SK-N-SH (cell line): ENCODE results near the gene UFSP1. TPM values are rescaled to one million over a fixed set of nuclear protein-coding genes. Genes with fewer than 3 reads are reported as not detected.

ENCODE experiments used
- CTCF ChIA-PET: fragments of 300-600, 350-600 bp; formaldehyde crosslinking; extraction: SDS; loops from one replicate; lab custom pipeline; 2021; lab: Yijun Ruan, JAX
- POLR2A ChIA-PET: fragments of 350-600 bp; sonication (Branson Sonifier 250); formaldehyde crosslinking; extraction: SDS; loops from one replicate; lab custom pipeline; 2020; ENCODE audit warnings: antibody characterized with exemption, inconsistent platforms; lab: Yijun Ruan, JAX
- DNase-seq: peaks from one replicate; pipeline ENCODE4 v3.0.0; 2012
- H2AFZ ChIP-seq: fragments of 200-600 bp; sonication (generic); 2 replicates; pipeline ENCODE4 v1.8.1; 2016; ENCODE audit warnings: antibody characterized with exemption, mild to moderate bottlenecking, low read depth
- H3F3A ChIP-seq: fragments of 200-600 bp; sonication (generic); replicated peaks from 2 replicates; pipeline ENCODE3; 2016; ENCODE audit warnings: antibody characterized with exemption, mild to moderate bottlenecking; ENCODE audit not compliant: insufficient read depth
- H3K27ac ChIP-seq, 2 experiments: fragments of 200-500 bp in 1 of 2; fragments of 200-600 bp in 1 of 2; sonication (Bioruptor generic) in 1 of 2; sonication (generic), shearing (Covaris generic) in 1 of 2; 2 replicates each; pipeline versions ENCODE4 v1.5.1 to v1.6.1; 2014 to 2016; ENCODE audit warnings: low read depth in 2 of 2, inconsistent platforms in 1 of 2, low read length in 1 of 2, mild to moderate bottlenecking in 1 of 2, mixed read lengths in 1 of 2
- H3K27me3 ChIP-seq: fragments of 200-600 bp; sonication (generic), shearing (Covaris generic); 2 replicates; pipeline ENCODE4 v1.6.1; 2016; ENCODE audit warnings: mixed run types; ENCODE audit not compliant: insufficient read depth
- H3K36me3 ChIP-seq, 2 experiments: fragments of 200-500 bp in 1 of 2; fragments of 200-600 bp in 1 of 2; sonication (Bioruptor generic) in 1 of 2; sonication (generic) in 1 of 2; replicated peaks in 1 of 2; 2 replicates each; pipeline versions ENCODE3 to v1.5.1; 2014 to 2016; ENCODE audit warnings: low read length in 1 of 2, mild to moderate bottlenecking in 1 of 2; ENCODE audit not compliant: insufficient read depth in 2 of 2, control insufficient read depth in 1 of 2
- H3K4me1 ChIP-seq, 2 experiments: fragments of 200-500 bp in 1 of 2; fragments of 200-600 bp in 1 of 2; sonication (Bioruptor generic) in 1 of 2; sonication (generic), shearing (Covaris generic) in 1 of 2; 2 replicates each; pipeline versions ENCODE4 v1.5.1 to v1.6.1; 2014 to 2016; ENCODE audit warnings: low read depth in 1 of 2, low read length in 1 of 2, mixed run types in 1 of 2; ENCODE audit not compliant: insufficient read depth in 2 of 2, control insufficient read depth in 1 of 2
- H3K4me2 ChIP-seq: fragments of 200-600 bp; sonication (generic), shearing (Covaris generic); 2 replicates; pipeline ENCODE4 v1.6.1; 2017; ENCODE audit warnings: mixed run types
- H3K4me3 ChIP-seq, 2 experiments: fragments of 200-500 bp in 1 of 2; fragments of 200-600 bp in 1 of 2; sonication (Bioruptor generic) in 1 of 2; sonication (generic), shearing (Covaris generic) in 1 of 2; 2 replicates each; pipeline versions ENCODE4 v1.5.1 to v1.8.1; 2014 to 2016; ENCODE audit warnings: low read depth in 2 of 2, inconsistent platforms in 1 of 2, low read length in 1 of 2, mild to moderate bottlenecking in 1 of 2, mixed read lengths in 1 of 2, moderate library complexity in 1 of 2
- H3K79me2 ChIP-seq: fragments of 200-600 bp; sonication (generic); 2 replicates; pipeline ENCODE4 v1.8.1; 2017; ENCODE audit warnings: mild to moderate bottlenecking; ENCODE audit not compliant: insufficient read depth
- H3K9ac ChIP-seq: fragments of 200-600 bp; sonication (generic); 2 replicates; pipeline ENCODE4 v1.6.1; 2017; ENCODE audit warnings: mixed run types
- H3K9me2 ChIP-seq: fragments of 200-600 bp; sonication (generic); 2 replicates; pipeline ENCODE4 v1.6.1; 2017; ENCODE audit warnings: mixed run types
- H3K9me3 ChIP-seq: fragments of 200-600 bp; sonication (generic); 2 replicates; pipeline ENCODE4 v1.6.1; 2017; ENCODE audit warnings: mixed run types, mild to moderate bottlenecking, moderate library complexity
- H4K20me1 ChIP-seq: fragments of 200-600 bp; sonication (generic); 2 replicates; pipeline ENCODE4 v1.6.1; 2017; ENCODE audit warnings: mild to moderate bottlenecking, mixed run types; ENCODE audit not compliant: insufficient read depth
- CHD2 ChIP-seq: fragments of 150-350 bp; IDR thresholded peaks from 2 replicates; pipeline ENCODE4 v1.6.1; 2018; ENCODE audit warnings: low read length; ENCODE audit not compliant: partially characterized antibody
- EP300 ChIP-seq, 2 experiments: IDR thresholded peaks; 2 replicates each; pipeline versions ENCODE4 v1.4.0 to v1.6.1; 2012; ENCODE audit warnings: borderline replicate concordance in 1 of 2, low read depth in 1 of 2, low read length in 1 of 2
- FOSL2 ChIP-seq: IDR thresholded peaks from 2 replicates; pipeline ENCODE4 v1.4.0; 2012; ENCODE audit warnings: low read depth, mild to moderate bottlenecking, moderate library complexity, borderline replicate concordance
- FOXJ3 ChIP-seq: sonication (generic); formaldehyde crosslinking; IDR thresholded peaks from 2 replicates; pipeline ENCODE4 v1.5.1; 2020; ENCODE audit warnings: mild to moderate bottlenecking, missing genetic modification reagents
- MEF2A ChIP-seq: IDR thresholded peaks from 2 replicates; pipeline ENCODE4 v1.4.0; 2012; ENCODE audit warnings: low read depth, borderline replicate concordance
- POLR2AphosphoS5 ChIP-seq: IDR thresholded peaks from 2 replicates; pipeline ENCODE4 v1.6.1; 2012; ENCODE audit warnings: low read depth, low read length
- RCOR1 ChIP-seq: fragments of 150-350 bp; IDR thresholded peaks from 2 replicates; pipeline ENCODE4 v1.6.1; 2017; ENCODE audit warnings: antibody characterized with exemption, low read length
- RXRA ChIP-seq: IDR thresholded peaks from 2 replicates; pipeline ENCODE4 v1.4.0; 2012; ENCODE audit warnings: low read depth, mild to moderate bottlenecking, borderline replicate concordance
- SIN3A ChIP-seq: IDR thresholded peaks from 2 replicates; pipeline ENCODE4 v1.6.1; 2012; ENCODE audit warnings: low read depth, mild to moderate bottlenecking, low read length, moderate library complexity, borderline replicate concordance
- SMC3 ChIP-seq: IDR thresholded peaks from 2 replicates; pipeline ENCODE4 v1.6.1; 2012; ENCODE audit warnings: low read depth, low read length, improper control_type of control experiment
- TCF12 ChIP-seq: IDR thresholded peaks from 2 replicates; pipeline ENCODE4 v1.4.0; 2012
- TEAD4 ChIP-seq: IDR thresholded peaks from 2 replicates; pipeline ENCODE4 v1.4.0; 2012; ENCODE audit warnings: mild to moderate bottlenecking, borderline replicate concordance; ENCODE audit not compliant: insufficient read depth
- YY1 ChIP-seq: IDR thresholded peaks from 2 replicates; pipeline ENCODE4 v1.4.0; 2012; ENCODE audit warnings: low read depth, mild to moderate bottlenecking
- WGBS: methylation state at CpG from one replicate; pipeline ENCODE4 v1.1.6; 2017; ENCODE audit warnings: low lambda C conversion rate; 5-methylcytosine and 5-hydroxymethylcytosine counted together
- polyA plus RNA-seq, 3 experiments: library from polyadenylated mRNA; depleted of rRNA; stranded (reverse); fragments of >200 nt; gene quantifications; 2 replicates each; pipeline ENCODE4 v1.2.3, GENCODE V29; 2012
- TF ChIP-seq, protein P1 (sequence below): fragments of 150-350 bp; IDR thresholded peaks from 2 replicates; pipeline ENCODE4 v1.6.1; 2017; ENCODE audit warnings: antibody characterized with exemption, low read length, low read depth, borderline replicate concordance
- TF ChIP-seq, protein P2 (sequence below): IDR thresholded peaks from 2 replicates; pipeline ENCODE4; 2012
- TF ChIP-seq, protein P3 (sequence below): IDR thresholded peaks from 2 replicates; pipeline ENCODE4 v1.4.0; 2012; ENCODE audit warnings: low read depth, borderline replicate concordance
- TF ChIP-seq, protein P4 (sequence below): IDR thresholded peaks from 2 replicates; pipeline ENCODE4 v1.4.0; 2012; ENCODE audit warnings: low read depth
- TF ChIP-seq, protein P5 (sequence below): IDR thresholded peaks from 2 replicates; pipeline ENCODE4 v1.4.0; 2012; ENCODE audit warnings: low read depth, borderline replicate concordance

The UFSP1 gene
- polyA plus RNA-seq, 1 of the 3 experiments (the other 2 are of a cell fraction) = 4.5 TPM

DNA sequence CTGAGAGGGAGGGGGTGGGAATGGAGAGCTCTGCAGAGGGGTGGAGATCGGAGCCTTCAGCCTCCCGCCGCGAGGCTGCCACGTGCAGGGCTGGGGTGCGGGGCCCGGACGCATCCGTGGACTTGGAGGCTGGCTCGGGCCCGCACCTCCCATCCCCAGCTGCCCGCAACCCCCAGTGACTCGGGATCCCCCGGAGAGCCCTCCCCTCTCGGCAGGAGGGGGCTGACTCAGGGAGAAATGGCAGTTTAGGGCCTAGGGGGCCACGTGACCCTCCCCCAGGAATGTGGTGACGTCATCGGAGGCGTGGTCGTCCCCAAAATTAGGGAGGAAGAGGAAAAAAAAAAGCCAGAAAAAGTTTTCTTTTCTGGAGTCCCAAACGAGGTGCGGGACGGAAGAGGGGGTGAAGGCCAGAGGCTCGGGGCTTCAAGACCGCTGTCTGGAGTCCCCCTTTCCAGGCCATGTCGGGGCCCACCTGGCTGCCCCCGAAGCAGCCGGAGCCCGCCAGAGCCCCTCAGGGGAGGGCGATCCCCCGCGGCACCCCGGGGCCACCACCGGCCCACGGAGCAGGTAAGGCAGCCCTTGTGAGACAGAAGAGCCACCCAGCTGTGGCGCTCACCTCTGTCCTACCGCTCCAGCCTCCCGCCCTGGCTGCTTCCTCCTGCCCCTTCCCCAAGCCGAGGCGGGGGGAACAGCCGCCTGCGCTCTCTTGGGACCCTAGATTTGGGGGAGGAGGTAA is 22.3 kb downstream of the UFSP1 start, which contains the start of gene TRIP6:
TSS of gene TRIP6 (plus strand) at position 348 of the 736 bp plus-strand sequence. CDS start at position 459, 111 bp downstream.
- Histone ChIP-seq H3K27ac (peak within 1 kb of the TSS in 1 of 2 experiments; percentile 43; a peak in 1 of 4 replicates), H3K36me3 (peaks cover 8 to 10% of the 10 kb centered on the region in 2 experiments), H3K4me2 (peak within 1 kb of the TSS; percentile 25; the same call in 1 of the 2 replicates), H3K9me3 (no peaks in the 10 kb centered on the region), H2AFZ (peak within 1 kb of the TSS; percentile 0; the same call in 1 of the 2 replicates), H3K4me3 (no peak within 1 kb of the TSS), H4K20me1 (no peaks in the 10 kb centered on the region), H3K9me2 (no peaks in the 10 kb centered on the region), H3F3A (peaks cover 24% of the 10 kb centered on the region), H3K4me1 (peaks cover 2 to 19% of the 10 kb centered on the region in 2 experiments; a peak in 3 of 4 replicates), H3K27me3 (no peaks in the 10 kb centered on the region), H3K9ac (peak within 1 kb of the TSS; percentile 31; the same call in 1 of the 2 replicates), H3K79me2 (no peaks in the 10 kb centered on the region)
- ChIA-PET POLR2A (no interaction called here), CTCF (interaction anchor here (1.1 kb wide), 1 partner anchor 15 kb away, joined by 9 read pairs; the partner anchor contains the start of gene SLC12A9)
- DNase-seq = peak; percentile 59
- TF ChIP-seq TCF12 (peak; percentile 6; the same call in 1 of the 2 replicates), TEAD4 (peak; percentile 69; the same call in 1 of the 2 replicates), EP300 (IDR thresholded peaks at IDR 0.05; ENCODE audit: borderline replicate concordance in 1 of 2, low read depth in 1 of 2, low read length in 1 of 2) (no peak), FOSL2 (peak; percentile 43; the same call in 1 of the 2 replicates), MEF2A (no peak)
- TF ChIP-seq, protein P1, sequence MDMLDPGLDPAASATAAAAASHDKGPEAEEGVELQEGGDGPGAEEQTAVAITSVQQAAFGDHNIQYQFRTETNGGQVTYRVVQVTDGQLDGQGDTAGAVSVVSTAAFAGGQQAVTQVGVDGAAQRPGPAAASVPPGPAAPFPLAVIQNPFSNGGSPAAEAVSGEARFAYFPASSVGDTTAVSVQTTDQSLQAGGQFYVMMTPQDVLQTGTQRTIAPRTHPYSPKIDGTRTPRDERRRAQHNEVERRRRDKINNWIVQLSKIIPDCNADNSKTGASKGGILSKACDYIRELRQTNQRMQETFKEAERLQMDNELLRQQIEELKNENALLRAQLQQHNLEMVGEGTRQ = peak; percentile 46; the same call in 1 of the 2 replicates
- TF ChIP-seq, protein P2, sequence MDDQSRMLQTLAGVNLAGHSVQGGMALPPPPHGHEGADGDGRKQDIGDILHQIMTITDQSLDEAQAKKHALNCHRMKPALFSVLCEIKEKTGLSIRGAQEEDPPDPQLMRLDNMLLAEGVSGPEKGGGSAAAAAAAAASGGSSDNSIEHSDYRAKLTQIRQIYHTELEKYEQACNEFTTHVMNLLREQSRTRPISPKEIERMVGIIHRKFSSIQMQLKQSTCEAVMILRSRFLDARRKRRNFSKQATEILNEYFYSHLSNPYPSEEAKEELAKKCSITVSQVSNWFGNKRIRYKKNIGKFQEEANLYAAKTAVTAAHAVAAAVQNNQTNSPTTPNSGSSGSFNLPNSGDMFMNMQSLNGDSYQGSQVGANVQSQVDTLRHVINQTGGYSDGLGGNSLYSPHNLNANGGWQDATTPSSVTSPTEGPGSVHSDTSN = 0 out of 2 replicates have a peak, but pooled peaks have one; percentile 22
- TF ChIP-seq, protein P3, sequence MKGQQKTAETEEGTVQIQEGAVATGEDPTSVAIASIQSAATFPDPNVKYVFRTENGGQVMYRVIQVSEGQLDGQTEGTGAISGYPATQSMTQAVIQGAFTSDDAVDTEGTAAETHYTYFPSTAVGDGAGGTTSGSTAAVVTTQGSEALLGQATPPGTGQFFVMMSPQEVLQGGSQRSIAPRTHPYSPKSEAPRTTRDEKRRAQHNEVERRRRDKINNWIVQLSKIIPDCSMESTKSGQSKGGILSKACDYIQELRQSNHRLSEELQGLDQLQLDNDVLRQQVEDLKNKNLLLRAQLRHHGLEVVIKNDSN = peak; percentile 89
- 75% methylated on average over 33 of the region's 42 CpGs for WGBS

DNA sequence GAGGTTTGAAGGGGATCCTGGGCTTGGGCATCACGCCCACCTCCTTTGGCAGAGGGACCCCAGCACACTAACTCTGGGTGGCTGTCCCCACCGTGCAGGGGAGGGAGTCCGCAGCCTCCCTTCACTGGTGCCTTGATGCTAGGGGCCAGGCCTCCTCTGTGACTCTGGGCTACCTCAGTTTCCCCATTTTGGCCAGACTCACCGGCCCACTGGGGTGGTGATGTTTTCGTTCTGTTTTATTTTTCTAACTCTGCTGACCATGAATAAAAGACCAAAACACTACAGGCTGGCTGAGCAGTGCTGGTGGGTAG is 22.8 kb downstream of the UFSP1 start:
- WGBS = 94% methylated on average over 5 of the region's 5 CpGs
- CTCF ChIA-PET = interaction anchor here (1.1 kb wide), 1 partner anchor 15 kb away, joined by 9 read pairs; the partner anchor contains the start of gene SLC12A9
- H3F3A ChIP-seq = peaks cover 22% of the 10 kb centered on the region
- H3K27me3 ChIP-seq = no peaks in the 10 kb centered on the region
- peak overlapping the region; percentile 31; the same call in 1 of the 2 replicates for H3K9ac ChIP-seq
- peak overlapping the region in 1 of 2 experiments; percentile 43; a peak in 1 of 4 replicates for H3K27ac ChIP-seq
- peaks cover 8 to 12% of the 10 kb centered on the region in 2 experiments for H3K36me3 ChIP-seq
- peak; percentile 38 for DNase-seq
- no peaks in the 10 kb centered on the region for H3K9me2 ChIP-seq
- H3K9me3 ChIP-seq = no peaks in the 10 kb centered on the region
- H4K20me1 ChIP-seq = no peaks in the 10 kb centered on the region
- peak overlapping the region; percentile 25; the same call in 1 of the 2 replicates for H3K4me2 ChIP-seq
- POLR2A ChIA-PET = no interaction called here
- H3K4me1 ChIP-seq = peaks cover 2 to 19% of the 10 kb centered on the region in 2 experiments; a peak in 3 of 4 replicates
- H3K79me2 ChIP-seq = no peaks in the 10 kb centered on the region
- H2AFZ ChIP-seq = peak overlapping the region; percentile 0; the same call in 1 of the 2 replicates
- no peak overlapping the region for H3K4me3 ChIP-seq
- TF ChIP-seq FOXJ3 (CRISPR knock-in tag) (no peak), YY1 (no peak), CHD2 (no peak), SMC3 (no peak), RCOR1 (no peak), POLR2AphosphoS5 (no peak), MEF2A (no peak), SIN3A (no peak), RXRA (no peak)
- TF ChIP-seq, protein P4, sequence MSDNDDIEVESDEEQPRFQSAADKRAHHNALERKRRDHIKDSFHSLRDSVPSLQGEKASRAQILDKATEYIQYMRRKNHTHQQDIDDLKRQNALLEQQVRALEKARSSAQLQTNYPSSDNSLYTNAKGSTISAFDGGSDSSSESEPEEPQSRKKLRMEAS = no peak
- TF ChIP-seq, protein P5, sequence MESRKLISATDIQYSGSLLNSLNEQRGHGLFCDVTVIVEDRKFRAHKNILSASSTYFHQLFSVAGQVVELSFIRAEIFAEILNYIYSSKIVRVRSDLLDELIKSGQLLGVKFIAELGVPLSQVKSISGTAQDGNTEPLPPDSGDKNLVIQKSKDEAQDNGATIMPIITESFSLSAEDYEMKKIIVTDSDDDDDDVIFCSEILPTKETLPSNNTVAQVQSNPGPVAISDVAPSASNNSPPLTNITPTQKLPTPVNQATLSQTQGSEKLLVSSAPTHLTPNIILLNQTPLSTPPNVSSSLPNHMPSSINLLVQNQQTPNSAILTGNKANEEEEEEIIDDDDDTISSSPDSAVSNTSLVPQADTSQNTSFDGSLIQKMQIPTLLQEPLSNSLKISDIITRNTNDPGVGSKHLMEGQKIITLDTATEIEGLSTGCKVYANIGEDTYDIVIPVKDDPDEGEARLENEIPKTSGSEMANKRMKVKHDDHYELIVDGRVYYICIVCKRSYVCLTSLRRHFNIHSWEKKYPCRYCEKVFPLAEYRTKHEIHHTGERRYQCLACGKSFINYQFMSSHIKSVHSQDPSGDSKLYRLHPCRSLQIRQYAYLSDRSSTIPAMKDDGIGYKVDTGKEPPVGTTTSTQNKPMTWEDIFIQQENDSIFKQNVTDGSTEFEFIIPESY = no peak
- TF ChIP-seq, protein P2 = no peak
- TF ChIP-seq, protein P3 = no peak
